Anterior cingulate cortex (tissue), 58 donors: Measurements from ENCODE around the gene IGFALS.
"Not testable (repeated sequence)": the region's sequence is repeated elsewhere in the genome, so short reads cannot be mapped to it uniquely, and the experiment has no call there.

Source experiments
- DNase-seq, 58 donors: peaks; one replicate each; lab custom pipeline; 2025; lab: John Stamatoyannopoulos, UW

The IGFALS gene

GRCh38 chr16:1818873-1819525, 25.5 kb upstream of the IGFALS start:
- DNase-seq, result no peak

DNA sequence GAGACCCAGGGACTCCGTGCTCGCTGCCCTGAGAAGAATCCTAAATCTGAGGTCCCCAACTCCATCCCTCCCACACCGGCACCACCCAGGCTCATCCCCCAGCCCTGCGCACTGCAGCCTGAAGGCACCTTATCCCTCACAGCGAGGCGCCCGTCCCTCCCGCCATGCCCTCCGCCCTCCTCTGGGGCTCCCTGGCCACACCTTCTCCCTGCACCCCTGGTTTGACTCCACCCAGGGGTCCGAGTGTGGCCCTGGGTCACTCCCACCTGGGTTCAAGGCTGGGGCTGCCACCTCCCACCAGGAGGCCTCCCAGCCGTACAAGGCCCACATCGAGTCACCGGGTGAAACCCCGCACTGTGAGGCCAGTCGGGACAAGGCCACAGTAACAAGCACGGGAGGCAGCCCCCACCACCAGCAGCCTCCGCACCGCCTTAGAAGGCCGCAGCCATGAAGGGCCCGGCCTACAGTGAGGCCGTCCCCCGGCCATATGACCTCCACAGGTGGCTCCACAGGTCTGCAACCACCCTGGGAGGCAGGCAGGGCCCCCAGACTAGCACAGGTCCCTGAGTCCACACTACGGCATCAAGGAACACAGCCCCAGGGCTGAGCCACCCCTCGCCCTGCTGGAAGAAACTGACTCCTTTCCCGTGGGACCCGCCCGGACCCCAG, 24.8 kb upstream of the IGFALS start:
- no peak for DNase-seq

- no peak for DNase-seq
Measured at GRCh38 chr16:1817716-1818115, 24.2 kb upstream of the IGFALS start.

- DNase-seq, result no peak
Measured at GRCh38 chr16:1817276-1817589, 23.7 kb upstream of the IGFALS start.

- DNase-seq, result no peak
Measured at GRCh38 chr16:1816396-1817275, 23.1 kb upstream of the IGFALS start.

GRCh38 chr16:1815461-1815860, 22.0 kb upstream of the IGFALS start:
- DNase-seq, result no peak

DNA sequence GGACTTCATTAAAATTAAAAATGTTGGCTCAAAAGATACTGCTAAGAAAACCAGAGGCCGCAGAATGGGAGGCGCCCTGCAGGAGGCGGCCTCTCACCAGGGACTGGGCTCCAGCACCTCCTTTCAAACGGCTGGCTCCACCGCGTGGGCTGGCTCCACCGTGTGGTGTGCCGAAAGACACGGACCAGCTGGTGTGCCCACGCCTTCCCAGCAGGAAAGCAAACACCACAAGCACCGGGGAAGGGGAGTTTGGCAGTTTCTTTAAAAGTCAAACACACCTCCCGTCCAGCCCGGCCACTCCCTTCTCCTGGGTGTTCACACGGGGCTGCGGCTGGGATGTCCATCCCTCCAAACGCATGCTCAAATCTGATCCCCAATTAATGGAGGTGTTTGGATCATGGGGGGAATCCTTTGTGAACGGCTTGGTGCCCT, 19.2 kb upstream of the IGFALS start:
- DNase-seq, result peak in 47 of 58 donors; percentile 4 to 80 (median 39)

DNA sequence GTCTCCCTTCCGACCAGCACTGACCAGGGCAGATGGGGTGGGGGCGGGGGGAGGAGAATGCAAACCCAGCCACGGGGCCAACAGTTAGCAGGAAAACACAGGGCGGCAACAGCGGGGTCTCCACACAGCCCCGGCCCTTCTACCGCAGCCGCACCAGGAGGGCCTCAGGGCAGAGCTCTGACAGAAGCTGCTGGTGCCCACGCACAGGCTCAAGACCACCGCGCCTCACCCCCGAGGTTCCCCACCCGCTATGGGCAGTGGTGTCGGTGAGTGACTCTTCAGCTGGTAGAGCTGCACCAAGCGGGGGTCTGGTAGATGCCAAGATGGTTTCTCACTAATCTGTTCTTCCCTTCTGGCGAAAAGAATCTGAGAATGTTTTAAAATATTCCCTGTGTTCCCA, 17.0 kb upstream of the IGFALS start:
- DNase-seq, result no peak

GRCh38 chr16:1810106-1810505, 16.6 kb upstream of the IGFALS start:
- DNase-seq, result no peak

GRCh38 chr16:1809281-1809801, 15.8 kb upstream of the IGFALS start:
- no peak for DNase-seq

- DNase-seq, result no peak
Measured at GRCh38 chr16:1808691-1809090, 15.2 kb upstream of the IGFALS start.

DNA sequence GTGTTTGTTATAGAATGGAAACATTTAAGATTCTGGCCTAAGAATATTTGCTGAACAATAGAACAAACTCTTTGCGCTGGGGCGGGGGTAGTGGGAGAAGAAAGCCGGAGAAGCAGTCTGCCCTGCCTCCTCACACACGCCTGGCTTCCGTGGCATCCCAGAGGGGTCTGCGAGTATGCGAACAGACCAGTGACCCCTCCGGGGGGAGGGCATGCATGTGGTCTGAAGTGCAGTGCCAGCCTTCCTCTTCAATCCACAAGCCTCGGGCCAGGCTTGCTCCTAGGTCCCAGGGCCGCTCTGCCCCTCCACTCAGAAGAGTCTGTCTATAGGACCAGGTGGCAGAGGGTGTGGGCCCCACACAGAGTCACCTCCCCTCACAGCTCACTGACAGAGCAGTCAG, 14.1 kb upstream of the IGFALS start:
- no peak for DNase-seq

DNA sequence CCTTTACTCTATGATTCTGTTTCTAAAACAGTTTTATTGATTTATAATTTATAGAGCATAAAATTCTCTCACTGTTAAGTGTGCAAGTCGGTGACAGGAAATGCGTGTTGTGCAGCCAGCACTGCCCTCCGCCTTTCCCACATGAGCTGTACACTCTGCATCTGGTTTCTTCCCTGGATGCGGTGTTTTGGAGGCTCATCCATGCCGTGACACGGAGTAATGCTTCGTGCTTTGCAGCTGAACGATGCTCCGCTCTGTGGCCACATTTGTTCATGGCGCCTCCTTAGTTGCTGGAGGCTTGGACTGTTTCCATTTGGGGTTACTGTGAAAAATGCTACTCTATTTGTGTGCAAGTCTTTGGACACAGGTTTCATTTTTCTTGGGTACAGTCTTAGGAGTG, 7.2 kb upstream of the IGFALS start:
- no peak for DNase-seq

DNA sequence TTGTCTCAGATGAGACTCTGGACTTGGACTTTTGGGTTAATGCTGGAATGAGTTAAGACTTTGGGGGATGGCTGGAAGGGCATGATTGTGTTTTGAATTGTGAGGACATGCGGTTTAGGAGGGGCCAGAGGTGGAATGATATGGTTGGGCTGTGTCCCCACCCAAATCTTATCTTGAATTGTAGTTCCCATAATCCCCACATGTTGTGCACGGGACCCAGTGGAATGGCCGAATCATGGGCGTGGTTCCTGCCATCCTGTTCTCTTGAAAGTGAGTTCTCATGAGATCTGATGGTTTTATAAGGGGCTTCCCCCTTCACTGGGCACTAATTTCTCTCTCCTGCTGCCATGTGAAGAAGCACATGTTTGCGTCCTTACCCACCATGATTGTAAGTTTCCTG, 5.8 kb upstream of the IGFALS start:
- DNase-seq, result not testable (repeated sequence)

DNA sequence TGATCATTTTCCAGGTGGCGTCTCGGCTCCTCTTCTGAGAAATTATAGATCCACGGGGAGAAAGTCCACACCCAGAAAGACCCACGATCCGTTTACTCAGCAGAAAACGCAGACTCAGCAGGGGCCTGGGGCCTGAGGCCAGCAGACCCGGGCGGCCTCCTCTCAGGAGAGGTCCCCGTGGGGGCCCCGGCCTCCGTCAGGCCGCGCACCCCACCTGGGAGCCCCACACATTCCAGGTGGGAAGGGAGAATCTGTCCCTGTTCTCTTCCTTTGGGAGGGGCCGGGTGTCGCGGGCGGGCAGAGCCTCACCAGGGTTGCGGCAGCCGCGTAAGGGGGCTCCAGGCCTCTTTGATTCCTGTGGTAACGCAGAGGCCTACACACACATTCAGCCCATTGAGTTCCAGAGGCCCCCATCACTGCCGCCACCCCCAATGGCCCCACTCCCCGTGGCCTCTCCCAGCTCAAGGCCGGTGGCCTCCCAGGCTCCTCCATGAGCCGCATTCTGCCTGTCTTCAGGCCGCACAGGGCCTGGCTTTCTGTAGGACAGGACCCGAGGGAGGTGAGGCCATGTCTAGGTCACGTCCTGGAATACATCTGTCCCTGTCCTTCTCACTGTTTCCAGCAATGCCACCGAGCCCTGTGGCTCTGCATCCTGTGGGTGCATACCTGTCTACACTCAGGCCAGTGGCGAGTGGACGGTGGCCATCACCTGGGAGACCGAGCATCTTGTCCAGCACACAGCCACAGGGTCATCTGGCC, 1.6 kb upstream of the IGFALS start:
- DNase-seq, result no peak

DNA sequence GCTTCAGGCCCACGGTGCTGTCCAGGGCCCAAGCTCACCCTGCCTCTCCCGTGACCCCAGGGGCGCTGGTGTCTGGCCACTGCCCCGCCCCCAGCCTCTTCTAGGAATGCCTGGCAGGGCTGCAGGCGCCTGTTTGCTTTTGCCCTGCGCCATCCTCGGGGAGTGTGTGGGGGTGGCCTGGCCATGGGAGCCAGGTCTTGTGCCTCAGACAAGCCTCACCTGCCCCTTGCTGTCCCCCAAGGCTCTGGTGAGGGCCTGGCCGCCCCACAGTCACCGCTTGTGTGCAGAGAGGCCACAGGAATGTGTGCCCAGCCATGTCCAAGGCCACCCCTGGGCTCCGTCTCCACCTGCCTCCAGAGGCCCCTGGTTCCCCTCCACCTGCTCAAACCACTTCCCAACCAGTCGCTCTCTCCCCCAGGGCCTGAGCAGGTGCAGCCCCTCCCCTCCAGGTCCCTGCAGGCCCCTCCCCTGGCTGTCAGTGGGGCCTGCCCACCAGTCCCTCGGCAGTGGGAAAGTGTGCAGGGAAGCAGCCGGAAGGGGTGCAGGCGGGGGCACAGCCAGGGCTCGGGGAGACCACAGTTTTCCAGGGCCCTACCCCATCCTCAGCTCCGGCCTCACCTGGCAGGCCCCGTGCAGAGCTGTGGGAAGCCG, 841 bp upstream of the IGFALS start:
- no peak for DNase-seq

GRCh38 chr16:1792836-1793577, 498 bp downstream of the IGFALS start:
- DNase-seq, result no peak

- no peak for DNase-seq
Measured at GRCh38 chr16:1791943-1792812, 1.3 kb downstream of the IGFALS start.
